ENCODE results near the gene ARID4B.

ARID4B gene

DNA sequence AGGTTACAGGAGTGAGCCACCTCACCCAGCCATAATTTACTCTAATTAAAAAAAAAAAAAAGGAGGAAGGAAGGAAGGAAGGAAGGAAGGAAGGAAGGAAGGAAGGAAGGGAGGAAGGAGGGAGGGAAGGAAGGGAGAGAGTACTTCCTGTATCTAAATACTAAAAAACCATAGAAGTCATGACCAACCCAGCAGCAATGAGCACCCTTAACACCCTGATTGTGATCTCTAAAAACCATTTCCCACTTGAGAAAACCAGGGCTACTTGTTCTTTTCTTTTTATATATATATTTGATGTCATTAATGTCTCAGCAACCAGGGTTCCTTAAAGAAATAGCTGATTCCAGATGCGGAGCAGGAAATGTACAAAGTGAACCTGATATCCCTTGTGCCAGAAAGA, 31.2 kb downstream of the ARID4B start:
- TF ChIP-seq, protein P1, sequence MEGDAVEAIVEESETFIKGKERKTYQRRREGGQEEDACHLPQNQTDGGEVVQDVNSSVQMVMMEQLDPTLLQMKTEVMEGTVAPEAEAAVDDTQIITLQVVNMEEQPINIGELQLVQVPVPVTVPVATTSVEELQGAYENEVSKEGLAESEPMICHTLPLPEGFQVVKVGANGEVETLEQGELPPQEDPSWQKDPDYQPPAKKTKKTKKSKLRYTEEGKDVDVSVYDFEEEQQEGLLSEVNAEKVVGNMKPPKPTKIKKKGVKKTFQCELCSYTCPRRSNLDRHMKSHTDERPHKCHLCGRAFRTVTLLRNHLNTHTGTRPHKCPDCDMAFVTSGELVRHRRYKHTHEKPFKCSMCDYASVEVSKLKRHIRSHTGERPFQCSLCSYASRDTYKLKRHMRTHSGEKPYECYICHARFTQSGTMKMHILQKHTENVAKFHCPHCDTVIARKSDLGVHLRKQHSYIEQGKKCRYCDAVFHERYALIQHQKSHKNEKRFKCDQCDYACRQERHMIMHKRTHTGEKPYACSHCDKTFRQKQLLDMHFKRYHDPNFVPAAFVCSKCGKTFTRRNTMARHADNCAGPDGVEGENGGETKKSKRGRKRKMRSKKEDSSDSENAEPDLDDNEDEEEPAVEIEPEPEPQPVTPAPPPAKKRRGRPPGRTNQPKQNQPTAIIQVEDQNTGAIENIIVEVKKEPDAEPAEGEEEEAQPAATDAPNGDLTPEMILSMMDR (IDR thresholded peaks at IDR 0.05; ENCODE audit: extremely low read depth, missing control alignments), result no peak
- no peak for DNase-seq (ENCODE audit: low spot score)

DNA sequence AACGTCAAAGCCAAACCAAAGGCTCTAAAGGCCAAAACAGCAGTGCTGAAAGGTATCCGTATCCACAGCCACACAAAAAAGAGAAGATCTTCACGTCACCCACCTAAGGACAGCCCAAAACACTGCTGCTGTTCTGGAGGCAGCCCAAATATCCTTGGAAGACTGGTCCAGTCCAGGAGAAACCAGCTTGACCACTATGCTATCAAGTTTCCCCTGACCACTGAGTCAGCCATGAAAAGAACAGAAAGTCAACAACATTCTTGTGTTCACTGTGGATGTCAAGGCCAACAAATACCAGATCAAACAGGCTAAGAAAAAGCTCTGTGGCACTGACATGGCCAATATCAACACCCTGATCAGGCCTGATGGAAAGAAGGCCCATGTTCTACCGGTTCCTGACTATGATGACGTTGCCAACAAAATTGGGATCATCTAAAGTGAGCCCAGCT, 32.1 kb downstream of the ARID4B start:
- DNase-seq (ENCODE audit: low spot score), result no peak
- TF ChIP-seq, protein P1 (IDR thresholded peaks at IDR 0.05; ENCODE audit: extremely low read depth, missing control alignments), result no peak

DNA sequence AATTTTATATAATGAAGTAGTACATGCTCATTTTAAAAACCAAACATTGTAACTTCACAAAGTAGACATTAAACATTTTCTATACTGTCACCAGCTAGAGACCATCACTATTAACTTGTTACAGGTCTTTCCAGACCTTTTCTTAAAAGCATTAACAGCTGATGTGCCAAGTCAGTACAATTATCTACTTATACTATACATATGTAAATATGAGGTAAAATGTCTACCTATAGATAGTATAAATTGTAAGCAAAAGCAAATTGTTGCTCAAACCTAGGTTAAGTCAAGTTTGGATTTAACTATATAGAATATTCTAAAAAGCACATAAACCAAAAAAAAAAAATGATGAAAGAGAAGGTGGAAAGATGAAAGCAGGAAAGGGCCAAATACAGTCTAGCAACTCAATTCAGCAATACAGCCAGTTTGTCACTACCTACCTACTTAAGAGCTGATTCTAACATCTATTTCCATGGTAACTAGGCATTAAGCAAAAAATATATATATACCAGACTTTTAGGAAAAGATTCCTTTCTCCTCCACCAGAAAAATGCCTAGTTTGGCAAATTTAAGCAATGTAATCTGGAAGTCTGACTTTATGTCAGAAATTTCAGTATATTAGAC, 34.5 kb downstream of the ARID4B start:
- TF ChIP-seq, protein P1 (IDR thresholded peaks at IDR 0.05; ENCODE audit: extremely low read depth, missing control alignments), result no peak

DNA sequence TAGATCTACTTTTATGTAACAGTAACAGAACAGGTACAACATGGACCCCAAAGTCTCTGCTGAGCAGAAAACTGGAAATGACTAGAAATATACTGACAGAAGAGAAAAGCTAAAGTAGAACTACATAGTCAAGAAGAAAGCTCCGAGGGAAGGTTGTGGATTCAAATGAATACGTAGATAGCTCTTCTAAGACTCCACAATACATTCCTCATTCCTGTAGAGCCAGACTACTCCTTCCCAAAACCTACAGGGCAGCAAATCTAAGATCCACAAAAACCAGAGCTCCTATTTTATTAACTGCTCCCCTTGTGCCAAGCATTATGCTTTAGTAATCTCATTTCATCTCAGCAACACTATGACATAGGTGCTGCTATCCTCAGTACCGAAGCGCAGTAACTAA, 35.2 kb downstream of the ARID4B start:
- DNase-seq (ENCODE audit: low spot score), result no peak
- TF ChIP-seq, protein P1 (IDR thresholded peaks at IDR 0.05; ENCODE audit: extremely low read depth, missing control alignments), result no peak

More for the DNA sequence above, 34.5 kb downstream of the ARID4B start:
- DNase-seq (ENCODE audit: low spot score), result no peak

DNA sequence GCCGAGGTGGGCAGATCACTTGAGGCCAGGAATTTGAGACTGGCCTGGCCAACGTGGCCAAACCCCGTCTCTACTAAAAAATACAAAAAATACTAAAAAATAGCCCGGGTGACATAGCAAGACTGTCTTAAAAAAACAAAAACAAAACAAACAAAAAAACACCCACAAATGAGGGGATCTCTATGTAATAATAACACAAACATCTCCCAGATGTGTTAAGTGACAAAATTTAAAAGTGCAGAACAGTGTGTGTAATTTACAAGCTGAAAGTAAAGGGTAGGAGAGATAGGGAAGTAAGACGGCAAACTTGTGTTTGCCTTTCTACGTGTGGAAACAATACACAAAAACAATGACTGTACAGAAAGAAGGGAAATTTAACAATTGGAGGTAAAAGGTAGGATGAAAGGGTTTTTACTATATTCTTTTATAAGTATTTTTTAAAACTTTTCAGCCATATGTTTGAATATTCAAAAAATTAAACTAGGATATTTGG, 36.3 kb downstream of the ARID4B start:
- TF ChIP-seq, protein P1 (IDR thresholded peaks at IDR 0.05; ENCODE audit: extremely low read depth, missing control alignments), result no peak
- DNase-seq (ENCODE audit: low spot score), result no peak

DNA sequence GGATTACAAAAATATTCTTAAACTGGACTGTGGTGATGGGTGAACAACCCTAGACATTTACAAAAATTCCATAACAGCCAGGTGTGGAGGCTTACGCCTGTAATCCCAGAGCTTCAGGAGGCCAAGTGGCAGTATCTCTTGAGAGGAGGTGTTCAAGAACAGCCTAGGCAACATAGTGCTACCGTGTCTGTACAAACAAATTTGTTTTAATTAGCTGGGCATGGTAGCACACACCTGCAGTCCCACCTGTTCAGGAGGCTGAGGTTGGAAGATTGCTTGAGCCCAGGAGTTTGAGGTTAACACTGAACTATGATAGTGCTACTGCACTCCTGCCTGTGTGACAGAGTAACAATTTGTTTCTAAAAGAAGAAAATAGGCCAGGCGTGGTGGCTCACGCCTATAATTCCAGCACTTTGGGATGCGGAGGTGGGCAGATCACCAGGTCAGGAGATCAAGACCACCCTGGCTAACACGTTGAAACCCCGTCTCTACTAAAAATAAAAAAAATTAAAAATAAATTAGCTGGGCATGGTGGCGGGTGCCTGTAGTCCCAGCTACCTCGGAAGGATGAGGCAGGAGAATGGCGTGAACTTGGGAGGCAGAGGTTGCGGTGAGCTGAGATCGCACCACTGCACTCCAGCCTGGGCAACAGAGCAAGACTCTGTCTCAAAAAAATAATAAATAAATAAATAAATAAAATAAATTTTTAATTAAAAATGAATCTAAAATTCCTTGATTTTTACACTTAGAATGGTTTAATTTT, 37.1 kb downstream of the ARID4B start:
- no peak for DNase-seq (ENCODE audit: low spot score)
- TF ChIP-seq, protein P1 (IDR thresholded peaks at IDR 0.05; ENCODE audit: extremely low read depth, missing control alignments), result no peak

Data from GM20000 (cell line).